Gastrocnemius medialis (tissue), 4 donors: ENCODE results near the gene SLC25A39.

ENCODE experiments used
- POLR2A ChIP-seq, 2 donors: fragments of 450-650 bp; IDR thresholded peaks; one replicate each; pipeline ENCODE4 v1.6.1; 2017; ENCODE audit warnings: antibody characterized with exemption in 2 of 2, mild to moderate bottlenecking in 2 of 2, moderate library complexity in 2 of 2
- TF ChIP-seq, protein P1 (sequence below), 5 experiments: fragments of 450-650 bp in 3 of 5; fragments of 200-600 bp in 2 of 5; sonication (generic) in 2 of 5; IDR thresholded peaks in 4 of 5; conservative IDR thresholded peaks in 1 of 5; 1 replicate in 4 of 5; 2 replicates in 1 of 5; pipeline ENCODE4 v1.5.1; 2016 to 2019; ENCODE audit warnings: antibody characterized with exemption in 5 of 5, mild to moderate bottlenecking in 3 of 5, moderate library complexity in 3 of 5

- TF ChIP-seq, protein P1, sequence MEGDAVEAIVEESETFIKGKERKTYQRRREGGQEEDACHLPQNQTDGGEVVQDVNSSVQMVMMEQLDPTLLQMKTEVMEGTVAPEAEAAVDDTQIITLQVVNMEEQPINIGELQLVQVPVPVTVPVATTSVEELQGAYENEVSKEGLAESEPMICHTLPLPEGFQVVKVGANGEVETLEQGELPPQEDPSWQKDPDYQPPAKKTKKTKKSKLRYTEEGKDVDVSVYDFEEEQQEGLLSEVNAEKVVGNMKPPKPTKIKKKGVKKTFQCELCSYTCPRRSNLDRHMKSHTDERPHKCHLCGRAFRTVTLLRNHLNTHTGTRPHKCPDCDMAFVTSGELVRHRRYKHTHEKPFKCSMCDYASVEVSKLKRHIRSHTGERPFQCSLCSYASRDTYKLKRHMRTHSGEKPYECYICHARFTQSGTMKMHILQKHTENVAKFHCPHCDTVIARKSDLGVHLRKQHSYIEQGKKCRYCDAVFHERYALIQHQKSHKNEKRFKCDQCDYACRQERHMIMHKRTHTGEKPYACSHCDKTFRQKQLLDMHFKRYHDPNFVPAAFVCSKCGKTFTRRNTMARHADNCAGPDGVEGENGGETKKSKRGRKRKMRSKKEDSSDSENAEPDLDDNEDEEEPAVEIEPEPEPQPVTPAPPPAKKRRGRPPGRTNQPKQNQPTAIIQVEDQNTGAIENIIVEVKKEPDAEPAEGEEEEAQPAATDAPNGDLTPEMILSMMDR (IDR thresholded peaks at IDR 0.05 in 4 of 5, conservative IDR thresholded peaks at IDR 0.05 in 1 of 5): no peak
- TF ChIP-seq POLR2A (IDR thresholded peaks at IDR 0.05): no peak
Measured at GRCh38 chr17:44321246-44322120, 3.1 kb downstream of the SLC25A39 start.
